ENCODE data around the gene CFAP107. TPM values are rescaled to one million over a fixed set of nuclear protein-coding genes. Genes with fewer than 3 reads are reported as not detected.

CFAP107 gene, protein sequence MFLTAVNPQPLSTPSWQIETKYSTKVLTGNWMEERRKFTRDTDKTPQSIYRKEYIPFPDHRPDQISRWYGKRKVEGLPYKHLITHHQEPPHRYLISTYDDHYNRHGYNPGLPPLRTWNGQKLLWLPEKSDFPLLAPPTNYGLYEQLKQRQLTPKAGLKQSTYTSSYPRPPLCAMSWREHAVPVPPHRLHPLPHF
- total RNA-seq (ENCODE audit: low replicate concordance) = not detected in 2 replicates

DNA sequence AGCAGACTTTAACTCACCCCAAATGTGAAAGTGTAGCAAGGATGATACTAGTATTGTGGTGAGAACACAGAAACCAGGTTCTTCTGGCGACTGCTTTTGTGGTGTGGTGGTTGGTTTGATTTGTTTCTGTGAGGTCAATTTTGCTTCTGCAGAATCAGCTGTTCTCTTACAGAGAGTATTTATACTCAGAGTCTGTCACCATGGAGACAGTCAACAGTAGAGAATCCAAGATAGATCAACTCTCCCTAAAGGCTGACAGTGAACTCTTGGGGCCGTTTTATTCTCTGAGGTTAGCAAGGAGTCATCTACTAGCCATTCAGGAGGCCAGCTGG lies at the start of gene CFAP107:
Gene CFAP107 (plus strand): TSS at position 209 of the 332 bp plus-strand sequence. CDS start 231 bp downstream, outside the sequence.

DNA sequence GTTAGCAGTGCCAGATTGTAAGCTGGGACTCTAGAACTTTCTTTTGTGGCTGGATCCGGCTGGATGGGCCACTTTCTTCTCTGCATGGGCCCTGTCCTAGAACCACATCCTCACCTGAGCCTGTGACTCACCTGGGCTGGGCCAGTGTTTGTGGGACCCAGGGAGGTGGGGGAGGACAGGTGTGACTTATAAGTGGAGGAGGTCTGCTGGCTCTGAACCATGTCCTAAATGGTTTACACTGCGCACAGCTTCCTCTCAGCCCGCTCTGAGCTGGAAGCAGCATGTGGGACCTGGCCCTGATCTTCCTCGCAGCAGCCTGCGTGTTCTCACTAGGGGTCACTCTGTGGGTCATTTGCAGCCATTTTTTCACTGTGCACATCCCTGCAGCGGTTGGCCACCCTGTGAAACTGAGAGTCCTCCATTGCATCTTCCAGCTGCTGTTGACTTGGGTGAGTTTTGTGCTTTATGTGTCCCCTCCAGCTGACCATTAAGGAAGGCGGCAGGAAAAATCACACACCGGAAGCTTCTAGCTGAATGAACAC lies 30.0 kb upstream of the CFAP107 start, which contains the start of gene AADACL3:
Gene AADACL3 (plus strand): TSS at position 215 of the 542 bp plus-strand sequence. CDS start 67 bp downstream, at position 282.

DNA sequence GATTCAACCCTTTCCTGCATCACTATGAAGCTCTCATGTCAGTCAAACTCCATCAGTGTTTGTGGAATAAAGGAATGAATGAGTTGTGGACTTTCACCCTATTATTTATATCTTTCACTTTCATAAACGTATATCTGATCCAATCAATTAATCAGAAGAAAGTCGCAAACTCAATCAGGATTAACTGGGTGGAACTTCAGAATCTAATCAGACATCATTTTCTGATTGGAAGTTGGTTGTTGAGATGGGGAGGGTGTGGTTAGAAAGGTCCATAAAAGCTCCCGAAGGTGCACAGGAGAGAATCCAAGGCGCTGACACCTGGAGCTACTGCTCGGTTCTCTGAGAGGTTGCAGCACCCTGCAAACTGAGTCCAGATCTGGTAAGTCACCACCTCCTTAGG lies 27.4 kb downstream of the CFAP107 start, which contains the start of gene PRAMEF12:
Gene PRAMEF12 (plus strand): TSS at position 301 of the 400 bp plus-strand sequence. CDS start 1,130 bp downstream, outside the sequence.

DNA sequence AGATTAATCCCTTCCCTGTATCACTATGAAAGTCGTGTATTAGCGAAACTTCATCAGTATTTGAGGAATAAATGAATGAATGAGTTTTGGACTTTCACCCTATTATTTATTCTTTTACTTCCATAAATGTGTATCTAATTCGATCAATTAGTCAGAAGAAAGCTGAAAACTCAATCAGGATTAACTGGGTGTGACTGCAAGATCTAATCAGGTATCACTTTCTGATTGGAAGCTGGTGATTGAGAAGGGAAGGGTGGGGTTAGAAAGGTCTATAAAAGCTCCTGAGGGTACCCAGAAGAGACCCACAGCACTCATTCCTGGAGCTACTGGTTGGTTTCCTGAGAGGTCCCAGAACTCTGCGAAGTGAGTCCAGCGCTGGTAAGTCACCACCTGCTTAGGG lies 45.1 kb downstream of the CFAP107 start, which contains the start of gene PRAMEF1:
Gene PRAMEF1 (plus strand): TSS at position 301 of the 400 bp plus-strand sequence. CDS start 1,831 bp downstream, outside the sequence.

Other genes starting within 250 kb of the CFAP107 start
- 31.7 and 446 TPM in 2 replicates for gene DHRS3, start 128.0 kb upstream of the CFAP107 start, total RNA-seq (ENCODE audit: low replicate concordance)
- gene AADACL4, start 102.1 kb upstream of the CFAP107 start, total RNA-seq (ENCODE audit: low replicate concordance) = not detected in 2 replicates
- not detected in 2 replicates for gene AADACL3, start 30.1 kb upstream of the CFAP107 start, total RNA-seq (ENCODE audit: low replicate concordance)
- not detected in 2 replicates for gene PRAMEF12, start 27.5 kb downstream of the CFAP107 start, total RNA-seq (ENCODE audit: low replicate concordance)
- not detected in 2 replicates for gene PRAMEF1, start 45.2 kb downstream of the CFAP107 start, total RNA-seq (ENCODE audit: low replicate concordance)
- gene PRAMEF11, start 85.2 kb downstream of the CFAP107 start, total RNA-seq (ENCODE audit: low replicate concordance) = not detected in 2 replicates
- not detected in 2 replicates for gene HNRNPCL1, start 102.5 kb downstream of the CFAP107 start, total RNA-seq (ENCODE audit: low replicate concordance)
- not detected in 2 replicates for gene PRAMEF2, start 110.9 kb downstream of the CFAP107 start, total RNA-seq (ENCODE audit: low replicate concordance)
- gene PRAMEF4, start 140.0 kb downstream of the CFAP107 start, total RNA-seq (ENCODE audit: low replicate concordance) = not detected in 2 replicates
- not detected in 2 replicates for gene PRAMEF10, start 152.1 kb downstream of the CFAP107 start, total RNA-seq (ENCODE audit: low replicate concordance)
- gene PRAMEF7, start 170.4 kb downstream of the CFAP107 start, total RNA-seq (ENCODE audit: low replicate concordance) = not detected in 2 replicates
- gene PRAMEF6, start 201.4 kb downstream of the CFAP107 start, total RNA-seq (ENCODE audit: low replicate concordance) = not detected in 2 replicates